MM.1S (cell line): Measurements from ENCODE around the gene RNF180.

Experiments used
- DNase-seq: peaks from one replicate; pipeline ENCODE4 v3.0.0-alpha.2; 2015
- H2AFZ ChIP-seq: fragments of 300-600 bp; sonication (generic); 2 replicates; pipeline ENCODE4 v1.6.0; 2016; ENCODE audit warnings: antibody characterized with exemption, low read length
- H3F3A ChIP-seq: fragments of 300-600 bp; sonication (generic); 2 replicates; pipeline ENCODE4 v1.6.1; 2016; ENCODE audit warnings: mild to moderate bottlenecking, antibody characterized with exemption, low read length, moderate library complexity, mixed read lengths; ENCODE audit not compliant: insufficient read depth
- H3K27ac ChIP-seq: fragments of 300-600 bp; sonication (generic); 2 replicates; pipeline ENCODE4 v1.5.1; 2016; ENCODE audit warnings: mild to moderate bottlenecking, low read length
- H3K27me3 ChIP-seq: fragments of 300-600 bp; sonication (generic); replicated peaks from 2 replicates; pipeline ENCODE4 v1.6.0; 2016; ENCODE audit warnings: low read length; ENCODE audit not compliant: insufficient read depth
- H3K36me3 ChIP-seq: fragments of 300-600 bp; sonication (generic); replicated peaks from 2 replicates; pipeline ENCODE4 v1.6.1; 2016; ENCODE audit warnings: mild to moderate bottlenecking, low read length, mixed read lengths; ENCODE audit not compliant: insufficient read depth
- H3K4me1 ChIP-seq: fragments of 300-600 bp; sonication (generic); 2 replicates; pipeline ENCODE4 v1.6.1; 2016; ENCODE audit warnings: low read length, mixed read lengths
- H3K4me2 ChIP-seq: fragments of 300-600 bp; sonication (generic); 2 replicates; pipeline ENCODE4 v1.6.0; 2016; ENCODE audit warnings: low read depth, low read length
- H3K4me3 ChIP-seq: fragments of 300-600 bp; sonication (generic); 2 replicates; pipeline ENCODE4 v1.5.1; 2016; ENCODE audit warnings: low read length, mixed read lengths
- H3K79me2 ChIP-seq: fragments of 300-600 bp; sonication (generic); 2 replicates; pipeline ENCODE4 v1.6.1; 2016; ENCODE audit warnings: mixed run types, low read length, mixed read lengths
- H3K9ac ChIP-seq: fragments of 300-600 bp; sonication (generic); 2 replicates; pipeline ENCODE4 v1.6.1; 2016; ENCODE audit warnings: low read length, mixed read lengths
- H3K9me2 ChIP-seq: fragments of 300-600 bp; sonication (generic); replicated peaks from 2 replicates; pipeline ENCODE4 v1.6.1; 2016; ENCODE audit warnings: mild to moderate bottlenecking, low read length, mixed read lengths; ENCODE audit not compliant: insufficient read depth
- H3K9me3 ChIP-seq: fragments of 300-600 bp; sonication (generic); replicated peaks from 2 replicates; pipeline ENCODE4 v1.6.1; 2016; ENCODE audit warnings: mild to moderate bottlenecking, low read length, mixed read lengths; ENCODE audit not compliant: insufficient read depth
- H4K20me1 ChIP-seq: fragments of 300-600 bp; sonication (generic); 2 replicates; pipeline ENCODE4 v1.6.1; 2016; ENCODE audit warnings: mild to moderate bottlenecking, low read length, moderate library complexity, mixed read lengths; ENCODE audit not compliant: insufficient read depth
- EZH2 ChIP-seq: fragments of 300-600 bp; sonication (generic); optimal IDR thresholded peaks from 2 replicates; pipeline ENCODE3; 2017; ENCODE audit warnings: low read depth, mild to moderate bottlenecking, antibody characterized with exemption, low read length, mixed read lengths
- EZH2phosphoT487 ChIP-seq: fragments of 300-600 bp; sonication (generic); IDR thresholded peaks from 2 replicates; pipeline ENCODE4 v1.6.1; 2018; ENCODE audit warnings: antibody characterized with exemption, low read length
- TF ChIP-seq, protein P1 (sequence below): fragments of 300-600 bp; sonication (generic); IDR thresholded peaks from 2 replicates; pipeline ENCODE4 v1.5.1; 2016; ENCODE audit warnings: antibody characterized with exemption, low read length, mixed read lengths

The RNF180 gene, protein sequence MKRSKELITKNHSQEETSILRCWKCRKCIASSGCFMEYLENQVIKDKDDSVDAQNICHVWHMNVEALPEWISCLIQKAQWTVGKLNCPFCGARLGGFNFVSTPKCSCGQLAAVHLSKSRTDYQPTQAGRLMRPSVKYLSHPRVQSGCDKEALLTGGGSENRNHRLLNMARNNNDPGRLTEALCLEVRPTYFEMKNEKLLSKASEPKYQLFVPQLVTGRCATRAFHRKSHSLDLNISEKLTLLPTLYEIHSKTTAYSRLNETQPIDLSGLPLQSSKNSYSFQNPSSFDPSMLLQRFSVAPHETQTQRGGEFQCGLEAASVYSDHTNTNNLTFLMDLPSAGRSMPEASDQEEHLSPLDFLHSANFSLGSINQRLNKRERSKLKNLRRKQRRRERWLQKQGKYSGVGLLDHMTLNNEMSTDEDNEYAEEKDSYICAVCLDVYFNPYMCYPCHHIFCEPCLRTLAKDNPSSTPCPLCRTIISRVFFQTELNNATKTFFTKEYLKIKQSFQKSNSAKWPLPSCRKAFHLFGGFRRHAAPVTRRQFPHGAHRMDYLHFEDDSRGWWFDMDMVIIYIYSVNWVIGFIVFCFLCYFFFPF

DNA sequence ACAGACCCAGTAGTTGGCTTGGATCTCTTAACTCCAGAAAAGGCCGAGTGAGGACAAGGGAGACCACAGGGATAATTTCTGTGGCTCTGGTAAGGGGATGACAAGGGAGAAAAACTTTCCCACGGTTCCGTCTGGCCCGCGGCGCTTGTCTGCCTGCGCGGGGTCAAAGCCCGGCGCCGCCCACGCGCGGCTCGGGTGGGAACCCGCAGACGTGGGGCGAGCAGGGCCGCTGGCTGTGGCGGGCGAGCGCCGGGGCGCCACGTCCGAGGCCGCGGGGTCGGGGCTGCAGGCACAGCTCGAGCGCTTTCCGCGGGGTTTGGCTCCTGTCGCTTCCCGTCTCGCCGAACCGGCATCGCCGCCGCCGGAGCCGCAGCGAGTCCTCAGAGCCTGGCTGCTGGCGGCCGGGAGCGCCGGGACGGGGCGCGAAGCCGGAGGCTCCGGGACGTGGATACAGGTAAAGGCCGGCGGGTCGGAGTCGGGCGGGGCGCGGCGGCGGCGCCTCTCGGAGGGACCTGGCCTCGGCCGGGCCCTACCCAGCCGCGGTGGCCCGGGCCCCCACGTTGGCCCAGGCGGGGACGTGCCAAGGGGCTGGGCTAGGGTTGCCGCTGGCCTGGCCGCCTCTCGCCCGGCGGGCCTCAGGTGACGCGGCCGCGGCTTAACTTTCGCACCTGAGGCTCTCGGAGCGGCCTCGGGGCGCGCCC lies at the start of gene RNF180:
TSS of gene RNF180 (plus strand) at position 344 of the 701 bp plus-strand sequence. CDS start 34,965 bp downstream, outside the sequence.
- Histone ChIP-seq H3K36me3 (no peaks in the 10 kb centered on the region), H3K79me2 (no peaks in the 10 kb centered on the region; the same call in 1 of the 2 replicates), H3K27me3 (no peaks in the 10 kb centered on the region), H3F3A (no peaks in the 10 kb centered on the region), H3K9me3 (no peaks in the 10 kb centered on the region), H3K4me2 (peak within 1 kb of the TSS; percentile 91), H3K9ac (peak within 1 kb of the TSS; percentile 56; the same call in 1 of the 2 replicates), H4K20me1 (no peaks in the 10 kb centered on the region), H3K4me3 (peak within 1 kb of the TSS; percentile 74), H2AFZ (peak within 1 kb of the TSS; percentile 92), H3K27ac (no peak within 1 kb of the TSS), H3K9me2 (no peaks in the 10 kb centered on the region; the same call in 1 of the 2 replicates), H3K4me1 (peaks cover 7% of the 10 kb centered on the region)
- DNase-seq: peak; percentile 58
- no peak for TF ChIP-seq EZH2
- no peak for TF ChIP-seq EZH2phosphoT487
- TF ChIP-seq, protein P1, sequence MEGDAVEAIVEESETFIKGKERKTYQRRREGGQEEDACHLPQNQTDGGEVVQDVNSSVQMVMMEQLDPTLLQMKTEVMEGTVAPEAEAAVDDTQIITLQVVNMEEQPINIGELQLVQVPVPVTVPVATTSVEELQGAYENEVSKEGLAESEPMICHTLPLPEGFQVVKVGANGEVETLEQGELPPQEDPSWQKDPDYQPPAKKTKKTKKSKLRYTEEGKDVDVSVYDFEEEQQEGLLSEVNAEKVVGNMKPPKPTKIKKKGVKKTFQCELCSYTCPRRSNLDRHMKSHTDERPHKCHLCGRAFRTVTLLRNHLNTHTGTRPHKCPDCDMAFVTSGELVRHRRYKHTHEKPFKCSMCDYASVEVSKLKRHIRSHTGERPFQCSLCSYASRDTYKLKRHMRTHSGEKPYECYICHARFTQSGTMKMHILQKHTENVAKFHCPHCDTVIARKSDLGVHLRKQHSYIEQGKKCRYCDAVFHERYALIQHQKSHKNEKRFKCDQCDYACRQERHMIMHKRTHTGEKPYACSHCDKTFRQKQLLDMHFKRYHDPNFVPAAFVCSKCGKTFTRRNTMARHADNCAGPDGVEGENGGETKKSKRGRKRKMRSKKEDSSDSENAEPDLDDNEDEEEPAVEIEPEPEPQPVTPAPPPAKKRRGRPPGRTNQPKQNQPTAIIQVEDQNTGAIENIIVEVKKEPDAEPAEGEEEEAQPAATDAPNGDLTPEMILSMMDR: no peak

DNA sequence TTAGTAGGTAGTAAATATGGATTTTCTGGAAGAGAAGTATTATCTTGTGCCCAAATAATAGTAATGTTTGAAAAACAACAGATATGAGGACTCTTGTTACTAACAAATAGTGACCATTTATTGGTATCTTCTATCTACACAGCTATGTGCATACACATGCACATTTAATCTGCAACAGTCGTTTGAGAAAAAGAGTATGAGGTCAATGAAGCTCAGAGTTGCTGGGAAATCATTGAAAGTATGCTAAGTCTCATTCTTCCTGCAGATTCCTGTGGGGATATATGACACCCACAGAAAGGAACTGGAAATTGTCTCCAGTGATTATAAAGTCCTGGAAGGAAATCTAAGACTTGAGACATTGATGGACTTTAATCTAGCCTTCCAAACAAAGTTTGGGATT lies 40.1 kb upstream of the RNF180 start:
- Histone ChIP-seq H3K9me2 (no peaks in the 10 kb centered on the region), H2AFZ (no peak overlapping the region), H4K20me1 (no peaks in the 10 kb centered on the region), H3K9me3 (no peaks in the 10 kb centered on the region), H3K4me1 (no peaks in the 10 kb centered on the region), H3K36me3 (no peaks in the 10 kb centered on the region), H3F3A (no peaks in the 10 kb centered on the region), H3K4me2 (no peak overlapping the region), H3K9ac (no peak overlapping the region), H3K79me2 (no peaks in the 10 kb centered on the region), H3K4me3 (no peak overlapping the region), H3K27me3 (no peaks in the 10 kb centered on the region), H3K27ac (no peak overlapping the region)
- TF ChIP-seq EZH2: no peak
- no peak for TF ChIP-seq EZH2phosphoT487
- TF ChIP-seq, protein P1: no peak
- DNase-seq: no peak

DNA sequence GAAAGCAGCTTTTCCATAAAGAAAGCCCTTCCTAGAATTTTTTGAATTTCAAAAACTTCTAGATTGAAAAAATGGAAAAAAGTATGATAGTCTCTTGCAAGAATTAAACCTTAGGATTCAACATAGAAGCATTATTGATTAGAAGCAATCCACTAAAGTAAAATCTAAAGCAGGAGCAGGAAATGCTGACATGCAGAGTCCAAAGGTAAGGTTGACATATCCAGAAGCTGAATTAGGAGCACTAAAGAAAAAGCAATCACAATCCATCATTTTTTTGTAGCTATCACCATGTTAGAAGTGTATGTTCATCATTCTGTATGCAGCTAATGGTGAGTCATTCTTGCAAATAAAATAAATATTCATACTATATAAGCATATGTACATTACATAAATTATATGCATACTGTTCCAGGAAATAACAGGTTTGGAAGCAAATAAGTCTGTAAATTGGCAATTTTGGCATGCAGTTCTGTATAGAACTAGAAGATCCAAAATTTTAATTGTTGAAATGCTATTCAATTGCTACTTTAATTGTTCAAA lies 39.4 kb upstream of the RNF180 start:
- DNase-seq: no peak
- Histone ChIP-seq H3K79me2 (no peaks in the 10 kb centered on the region), H3K4me1 (no peaks in the 10 kb centered on the region), H3K9me2 (no peaks in the 10 kb centered on the region), H3F3A (no peaks in the 10 kb centered on the region), H3K4me2 (no peak overlapping the region), H4K20me1 (no peaks in the 10 kb centered on the region), H3K4me3 (no peak overlapping the region), H3K9me3 (no peaks in the 10 kb centered on the region), H3K9ac (no peak overlapping the region), H3K36me3 (no peaks in the 10 kb centered on the region), H3K27me3 (no peaks in the 10 kb centered on the region), H3K27ac (no peak overlapping the region), H2AFZ (no peak overlapping the region)
- TF ChIP-seq EZH2 (no peak), EZH2phosphoT487 (no peak)
- TF ChIP-seq, protein P1: no peak
